ENCODE results near the gene RBM38. TPM values are rescaled to one million over a fixed set of nuclear protein-coding genes. Genes with fewer than 3 reads are reported as not detected.
A peak's percentile ranks its signal among the peaks of the same experiment; 100 is the strongest.
"Not testable (repeated sequence)": the region's sequence is repeated elsewhere in the genome, so short reads cannot be mapped to it uniquely, and the experiment has no call there.

RBM38 gene
- total RNA-seq, result 10 to 100 TPM; 14.7 to 27.5 (median 22.3) TPM

DNA sequence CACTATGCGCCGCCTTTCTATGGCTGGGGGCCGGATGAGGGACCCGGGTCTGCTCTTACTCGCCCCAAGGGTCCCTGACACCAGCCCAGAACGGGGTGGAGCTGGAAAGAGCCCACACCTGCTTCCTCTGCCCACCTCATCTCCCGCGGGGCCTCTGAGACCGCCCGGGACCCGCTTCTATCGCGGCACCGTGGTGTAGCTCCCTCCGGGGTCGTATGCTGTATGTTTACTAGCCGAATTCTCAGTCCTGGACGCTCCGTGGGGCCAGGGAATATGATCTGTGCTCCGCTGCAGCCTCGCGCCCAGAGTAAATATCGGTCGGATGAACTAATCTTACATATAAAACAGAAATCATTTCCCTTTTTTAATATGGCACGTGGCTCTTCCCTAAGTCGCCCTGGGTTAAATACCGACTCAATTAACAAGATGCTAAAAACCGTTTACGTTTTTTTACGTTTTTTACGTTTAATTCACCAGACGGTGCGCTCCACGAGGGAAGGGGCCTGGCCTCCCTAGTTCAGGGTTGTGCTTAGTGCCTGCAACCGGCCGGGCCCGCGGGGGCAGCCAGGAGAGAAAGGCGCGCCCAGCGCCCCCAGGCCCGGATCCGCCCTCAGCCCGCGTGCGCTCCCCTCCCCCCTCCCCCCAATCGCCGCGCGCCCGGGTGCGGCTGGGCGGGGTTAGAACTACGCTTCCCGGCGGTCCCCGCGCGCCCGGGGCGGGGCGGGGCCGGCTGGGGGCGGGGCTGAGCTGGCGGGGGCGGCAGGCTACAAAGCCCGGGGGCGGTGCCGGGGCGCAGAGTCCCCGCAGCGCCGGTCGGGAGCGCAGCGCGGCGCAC is at the start of gene RBM38:
TSS of gene RBM38 (plus strand) at position 793 of the 835 bp plus-strand sequence. CDS start 186 bp downstream, outside the sequence.
- peaks cover 0 to 16% (median 7%) of the 10 kb centered on the region in 4 donors for H3K36me3 ChIP-seq
- H3K4me1 ChIP-seq, result peaks cover 23 to 67% (median 51%) of the 10 kb centered on the region in 4 donors
- no peaks in the 10 kb centered on the region for H3K27me3 ChIP-seq
- H3K9me3 ChIP-seq, result no peaks in the 10 kb centered on the region
- 54 to 59% methylated on average over 28 to 35 of the region's 78 CpGs for WGBS, 2 donors
- H3K4me3 ChIP-seq, result peak within 1 kb of the TSS; percentile 79 to 90 (median 88)
- peak within 1 kb of the TSS; percentile 81 to 91 (median 86) for H3K27ac ChIP-seq
- peak; percentile 77 to 92 for ATAC-seq (ENCODE audit: low FRiP score in 2 of 2)
- TF ChIP-seq POLR2A (IDR thresholded peaks at IDR 0.05) (no peak), POLR2AphosphoS5 (IDR thresholded peaks at IDR 0.05) (peak in 1 of 2 donors; percentile 6)
- DNase-seq, result peak; percentile 75 to 95

DNA sequence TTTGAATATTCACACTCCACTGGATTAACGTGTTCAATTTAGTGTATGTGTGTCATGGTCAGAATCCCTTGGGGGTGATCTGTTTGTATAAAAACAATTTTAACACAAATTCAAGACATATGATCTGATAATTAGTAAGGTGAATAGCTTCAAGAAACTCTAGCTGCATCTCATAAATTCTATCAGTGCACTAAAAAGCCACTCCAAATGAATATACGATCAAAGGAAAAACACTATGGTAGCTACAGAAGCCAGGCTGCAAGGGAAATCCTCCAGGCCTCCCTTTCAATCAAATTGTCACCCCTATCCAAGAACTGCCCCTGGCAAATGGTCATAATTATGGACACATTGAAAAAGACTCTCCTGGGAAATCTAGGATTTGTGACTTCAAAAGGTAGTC is 49.5 kb upstream of the RBM38 start:
- Histone ChIP-seq H3K27me3 (no peaks in the 10 kb centered on the region), H3K4me1 (no peaks in the 10 kb centered on the region), H3K27ac (no peak overlapping the region), H3K9me3 (no peaks in the 10 kb centered on the region), H3K36me3 (no peaks in the 10 kb centered on the region), H3K4me3 (no peak overlapping the region)
- TF ChIP-seq POLR2AphosphoS5 (IDR thresholded peaks at IDR 0.05) (no peak), POLR2A (IDR thresholded peaks at IDR 0.05) (no peak), EP300 (IDR thresholded peaks at IDR 0.05) (no peak)
- TF ChIP-seq, protein P1, sequence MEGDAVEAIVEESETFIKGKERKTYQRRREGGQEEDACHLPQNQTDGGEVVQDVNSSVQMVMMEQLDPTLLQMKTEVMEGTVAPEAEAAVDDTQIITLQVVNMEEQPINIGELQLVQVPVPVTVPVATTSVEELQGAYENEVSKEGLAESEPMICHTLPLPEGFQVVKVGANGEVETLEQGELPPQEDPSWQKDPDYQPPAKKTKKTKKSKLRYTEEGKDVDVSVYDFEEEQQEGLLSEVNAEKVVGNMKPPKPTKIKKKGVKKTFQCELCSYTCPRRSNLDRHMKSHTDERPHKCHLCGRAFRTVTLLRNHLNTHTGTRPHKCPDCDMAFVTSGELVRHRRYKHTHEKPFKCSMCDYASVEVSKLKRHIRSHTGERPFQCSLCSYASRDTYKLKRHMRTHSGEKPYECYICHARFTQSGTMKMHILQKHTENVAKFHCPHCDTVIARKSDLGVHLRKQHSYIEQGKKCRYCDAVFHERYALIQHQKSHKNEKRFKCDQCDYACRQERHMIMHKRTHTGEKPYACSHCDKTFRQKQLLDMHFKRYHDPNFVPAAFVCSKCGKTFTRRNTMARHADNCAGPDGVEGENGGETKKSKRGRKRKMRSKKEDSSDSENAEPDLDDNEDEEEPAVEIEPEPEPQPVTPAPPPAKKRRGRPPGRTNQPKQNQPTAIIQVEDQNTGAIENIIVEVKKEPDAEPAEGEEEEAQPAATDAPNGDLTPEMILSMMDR (IDR thresholded peaks at IDR 0.05), result no peak
- 76 to 79% methylated on average over 2 of the region's 2 CpGs for WGBS, 2 donors
- DNase-seq, result no peak
- ATAC-seq (ENCODE audit: low FRiP score in 2 of 2), result no peak

DNA sequence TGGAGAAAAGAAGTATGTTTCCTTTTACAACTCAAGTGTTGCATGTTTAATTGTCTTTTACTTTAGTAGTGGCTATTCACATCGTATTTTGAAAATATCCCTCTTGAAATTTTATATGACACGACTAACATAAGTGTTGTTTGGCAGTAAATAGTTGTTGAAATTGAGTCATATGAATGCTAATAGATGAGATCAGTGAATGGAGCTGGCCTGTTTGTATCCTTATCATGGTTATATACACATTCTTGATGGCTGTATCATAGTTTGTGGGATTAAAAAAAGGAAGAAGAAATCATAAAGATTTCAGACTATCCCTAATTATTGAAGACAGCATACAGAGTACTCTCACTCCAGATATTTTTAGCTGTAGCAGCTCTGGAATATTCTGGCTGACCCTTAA is 48.4 kb upstream of the RBM38 start:
- Histone ChIP-seq H3K4me1 (no peaks in the 10 kb centered on the region), H3K27ac (no peak overlapping the region), H3K27me3 (no peaks in the 10 kb centered on the region), H3K4me3 (no peak overlapping the region), H3K9me3 (no peaks in the 10 kb centered on the region), H3K36me3 (no peaks in the 10 kb centered on the region)
- WGBS, 2 donors, result 36 to 38% methylated on average over 2 of the region's 2 CpGs
- TF ChIP-seq POLR2A (IDR thresholded peaks at IDR 0.05), result no peak
- TF ChIP-seq, protein P1 (IDR thresholded peaks at IDR 0.05), result no peak
- TF ChIP-seq EP300 (IDR thresholded peaks at IDR 0.05), result no peak
- no peak for TF ChIP-seq POLR2AphosphoS5 (IDR thresholded peaks at IDR 0.05)
- no peak for ATAC-seq (ENCODE audit: low FRiP score in 2 of 2)
- no peak for DNase-seq

DNA sequence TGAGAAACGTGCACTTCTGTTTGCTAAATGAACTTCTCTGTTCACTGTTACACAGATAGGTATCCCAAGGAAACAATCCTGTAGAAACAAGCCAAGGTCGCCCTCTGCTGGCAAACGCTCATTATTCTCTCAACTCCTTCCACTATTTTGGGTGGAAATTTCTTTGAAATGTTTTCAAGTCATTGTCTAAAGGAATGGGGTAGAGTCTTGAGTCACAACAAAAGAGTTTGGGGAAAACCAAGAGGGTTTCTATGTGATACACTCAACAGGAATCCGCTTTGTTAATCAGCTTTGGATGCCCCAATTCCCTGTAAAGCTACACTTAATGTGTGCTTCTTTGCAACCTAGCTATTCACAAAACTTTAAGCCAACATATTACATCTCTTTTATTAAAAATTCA is 44.7 kb upstream of the RBM38 start:
- Histone ChIP-seq H3K4me1 (peaks cover 0 to 3% (median 0%) of the 10 kb centered on the region in 4 donors), H3K4me3 (no peak overlapping the region), H3K27me3 (no peaks in the 10 kb centered on the region), H3K9me3 (no peaks in the 10 kb centered on the region), H3K36me3 (no peaks in the 10 kb centered on the region), H3K27ac (no peak overlapping the region)
- DNase-seq, result peak in 1 of 2 donors; percentile 63
- ATAC-seq (ENCODE audit: low FRiP score in 2 of 2), result peak; percentile 55 to 71
- 1 to 3% methylated on average over 4 of the region's 4 CpGs for WGBS, 2 donors
- TF ChIP-seq EP300 (IDR thresholded peaks at IDR 0.05), result no peak
- no peak for TF ChIP-seq POLR2AphosphoS5 (IDR thresholded peaks at IDR 0.05)
- TF ChIP-seq, protein P1 (IDR thresholded peaks at IDR 0.05), result peak; percentile 24 to 75 (median 66)
- TF ChIP-seq POLR2A (IDR thresholded peaks at IDR 0.05), result no peak

DNA sequence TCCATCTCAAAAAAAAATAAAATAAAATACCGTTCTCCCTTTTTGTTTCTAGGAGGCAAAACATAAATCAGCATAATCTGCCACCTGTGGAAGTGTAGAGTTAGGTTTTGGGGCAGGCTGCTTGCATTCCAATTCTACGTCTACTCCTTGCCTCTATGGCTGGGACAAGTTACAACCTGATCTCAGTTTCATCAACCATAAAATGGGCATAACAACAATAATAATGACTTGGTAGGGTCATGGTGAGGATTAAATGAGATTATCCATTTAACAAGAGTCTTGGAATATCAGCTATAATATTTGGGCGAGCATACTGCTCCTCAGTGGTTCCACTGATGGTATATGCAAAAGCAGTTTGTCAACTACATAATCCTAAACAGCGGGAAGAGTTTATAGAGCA is 43.8 kb upstream of the RBM38 start:
- no peak for DNase-seq
- Histone ChIP-seq H3K9me3 (no peaks in the 10 kb centered on the region), H3K4me1 (peaks cover 7 to 12% (median 8%) of the 10 kb centered on the region in 4 donors), H3K4me3 (no peak overlapping the region), H3K27ac (no peak overlapping the region), H3K27me3 (no peaks in the 10 kb centered on the region), H3K36me3 (no peaks in the 10 kb centered on the region)
- WGBS, 2 donors, result 75 to 76% methylated on average over 4 of the region's 4 CpGs
- no peak for ATAC-seq (ENCODE audit: low FRiP score in 2 of 2)
- TF ChIP-seq POLR2AphosphoS5 (IDR thresholded peaks at IDR 0.05), result no peak
- TF ChIP-seq, protein P1 (IDR thresholded peaks at IDR 0.05), result no peak
- TF ChIP-seq EP300 (IDR thresholded peaks at IDR 0.05), result no peak
- TF ChIP-seq POLR2A (IDR thresholded peaks at IDR 0.05), result no peak

DNA sequence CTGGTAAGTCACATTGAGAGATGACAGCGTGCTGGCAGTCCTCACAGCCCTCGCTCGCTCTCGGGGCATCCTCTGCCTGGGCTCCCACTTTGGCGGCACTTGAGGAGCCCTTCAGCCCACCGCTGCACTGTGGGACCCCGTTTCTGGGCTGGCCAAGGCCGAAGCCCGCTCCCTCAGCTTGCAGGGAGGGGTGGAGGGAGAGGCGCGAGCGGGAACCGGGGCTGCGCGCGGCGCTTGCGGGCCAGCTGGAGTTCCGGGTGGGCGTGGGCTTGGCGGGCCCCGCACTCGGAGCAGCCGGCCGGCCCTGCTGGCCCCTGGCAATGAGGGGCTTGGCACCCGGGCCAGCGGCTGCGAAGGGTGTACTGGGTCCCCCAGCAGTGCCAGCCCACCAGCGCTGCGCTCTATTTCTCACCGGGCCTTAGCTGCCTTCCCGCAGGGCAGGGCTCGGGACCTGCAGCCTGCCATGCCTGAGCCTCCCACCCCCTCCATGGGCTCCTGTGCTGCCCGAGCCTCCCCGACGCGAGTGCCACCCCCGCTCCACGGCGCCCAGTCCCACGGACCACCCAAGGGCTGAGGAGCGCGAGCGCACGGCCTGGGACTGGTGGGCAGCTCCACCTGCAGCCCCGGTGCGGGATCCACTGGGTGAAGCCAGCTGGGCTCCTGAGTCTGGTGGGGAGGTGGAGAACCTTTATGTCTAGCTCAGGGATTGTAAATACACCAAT is 42.8 kb upstream of the RBM38 start:
- DNase-seq, result peak in 1 of 2 donors; percentile 82
- 60 to 82% methylated on average over 5 to 36 of the region's 47 CpGs for WGBS, 2 donors

DNA sequence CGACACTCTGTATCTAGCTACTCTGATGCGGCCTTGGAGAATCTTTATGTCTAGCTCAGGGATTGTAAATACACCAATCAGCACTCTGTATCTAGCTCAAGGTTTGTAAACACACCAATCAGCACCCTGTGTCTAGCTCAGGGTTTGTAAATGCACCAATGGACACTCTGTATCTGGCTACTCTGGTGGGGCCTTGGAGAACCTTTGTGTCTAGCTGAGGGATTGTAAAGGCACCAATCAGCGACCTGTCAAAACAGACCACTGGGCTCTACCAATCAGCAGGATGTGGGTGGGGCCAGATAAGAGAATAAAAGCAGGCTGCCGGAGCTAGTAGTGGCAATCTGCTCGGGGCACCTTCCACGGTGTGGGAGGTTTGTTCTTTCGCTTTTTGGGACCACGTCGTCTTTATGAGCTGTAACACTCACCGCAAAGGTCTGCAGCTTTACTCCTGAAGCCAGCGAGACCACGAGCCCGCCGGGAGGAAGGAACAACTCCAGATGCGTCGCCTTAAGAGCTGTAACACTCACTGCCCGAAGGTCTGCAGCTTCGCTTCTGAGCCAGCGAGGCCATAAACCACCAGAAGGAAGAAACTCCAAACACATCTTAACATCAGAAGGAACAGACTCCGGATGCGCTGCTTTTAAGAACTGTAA is 42.1 kb upstream of the RBM38 start:
- H3K4me1 ChIP-seq, result peaks cover 12 to 19% (median 13%) of the 10 kb centered on the region in 4 donors
- not testable (repeated sequence) for H3K9me3 ChIP-seq; H3K27me3 ChIP-seq; ATAC-seq (ENCODE audit: low FRiP score in 2 of 2); H3K4me3 ChIP-seq; H3K36me3 ChIP-seq; H3K27ac ChIP-seq; DNase-seq
- 82 to 87% methylated on average over 18 to 21 of the region's 21 CpGs for WGBS, 2 donors

More for the DNA sequence above, 42.8 kb upstream of the RBM38 start:
- H3K9me3 ChIP-seq; H3K27me3 ChIP-seq; H3K36me3 ChIP-seq; H3K27ac ChIP-seq; H3K4me3 ChIP-seq; ATAC-seq (ENCODE audit: low FRiP score in 2 of 2): not testable (repeated sequence)
- peaks cover 12 to 19% (median 13%) of the 10 kb centered on the region in 4 donors for H3K4me1 ChIP-seq
